NOMO-1 treated with dmso at 0.1 percent for 144 hours (cell line): ENCODE data around the gene TUBAL3.
"Not testable (repeated sequence)": the region's sequence is repeated elsewhere in the genome, so short reads cannot be mapped to it uniquely, and the experiment has no call there.

ENCODE experiments used
- DNase-seq: peaks from one replicate; lab custom pipeline; 2025; ENCODE audit not compliant: unreplicated experiment; lab: John Stamatoyannopoulos, UW

Gene TUBAL3

DNA sequence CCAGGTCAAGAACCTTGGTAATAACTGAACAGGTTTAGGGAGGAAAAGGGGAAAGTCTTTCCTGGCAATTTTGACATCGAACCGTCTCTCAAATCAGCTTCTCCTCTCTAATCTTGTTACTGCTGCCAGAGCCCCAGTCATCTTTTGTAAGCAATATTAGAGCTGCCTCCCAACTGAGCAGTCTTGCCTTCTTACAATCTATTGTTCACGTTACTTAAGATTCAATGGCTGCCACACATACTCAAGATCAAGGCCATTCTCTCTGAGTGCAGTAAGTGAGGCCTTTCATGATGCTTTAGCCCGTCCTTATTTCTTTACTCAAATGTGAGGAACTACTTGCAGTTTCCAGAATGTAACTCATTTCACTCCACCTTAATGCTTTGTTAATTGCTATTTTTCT is 20.1 kb upstream of the TUBAL3 start:
- DNase-seq: no peak

DNA sequence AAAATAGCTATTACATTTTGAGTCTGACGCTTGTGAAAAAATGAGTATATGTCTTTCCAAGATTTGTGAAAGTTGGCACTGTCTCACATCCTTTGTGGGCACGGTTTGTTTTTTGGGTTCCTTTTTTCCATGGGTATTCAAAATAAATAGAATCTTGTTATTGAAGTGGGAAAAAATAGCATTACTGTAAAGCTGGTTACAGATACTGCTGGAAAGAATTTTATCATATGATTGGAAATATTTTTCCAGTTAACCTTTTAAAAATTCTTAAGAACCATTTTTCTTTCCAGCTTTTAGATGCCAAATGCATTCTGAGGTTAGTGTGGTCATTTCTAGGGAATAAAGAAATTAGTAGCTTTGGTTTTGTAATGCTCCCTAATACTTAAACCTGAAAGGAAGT is 19.1 kb upstream of the TUBAL3 start:
- DNase-seq: no peak

DNA sequence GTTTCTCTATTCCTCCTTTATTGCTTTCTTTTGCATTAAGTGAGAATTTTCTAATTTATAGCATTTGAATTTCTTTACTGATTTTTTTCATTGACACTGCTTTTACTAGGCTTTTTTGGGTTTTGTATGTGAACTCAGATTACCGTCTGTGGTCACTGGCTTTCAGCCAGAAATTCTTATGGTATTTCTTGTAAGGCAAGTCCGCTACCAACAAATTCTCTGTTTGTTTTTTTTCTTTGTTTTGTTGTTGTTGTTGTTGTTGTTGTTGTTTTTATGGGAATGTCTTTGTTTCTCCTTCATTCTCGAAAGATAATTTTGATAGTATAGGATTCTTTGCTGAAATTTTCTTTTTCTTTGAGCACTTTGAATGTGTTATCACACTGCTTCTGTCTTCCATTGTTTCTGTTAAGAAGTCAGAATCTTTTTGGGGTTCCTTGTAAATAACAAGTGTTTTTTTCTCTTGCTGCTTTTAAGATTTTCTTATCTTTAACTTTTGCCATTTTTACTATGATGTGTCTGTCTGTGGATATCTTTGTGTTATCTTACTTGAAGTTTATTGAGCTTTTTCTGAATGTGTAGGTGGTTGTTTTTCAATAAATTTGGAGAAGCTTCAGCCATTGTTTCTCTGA is 15.0 kb upstream of the TUBAL3 start:
- DNase-seq: no peak

DNA sequence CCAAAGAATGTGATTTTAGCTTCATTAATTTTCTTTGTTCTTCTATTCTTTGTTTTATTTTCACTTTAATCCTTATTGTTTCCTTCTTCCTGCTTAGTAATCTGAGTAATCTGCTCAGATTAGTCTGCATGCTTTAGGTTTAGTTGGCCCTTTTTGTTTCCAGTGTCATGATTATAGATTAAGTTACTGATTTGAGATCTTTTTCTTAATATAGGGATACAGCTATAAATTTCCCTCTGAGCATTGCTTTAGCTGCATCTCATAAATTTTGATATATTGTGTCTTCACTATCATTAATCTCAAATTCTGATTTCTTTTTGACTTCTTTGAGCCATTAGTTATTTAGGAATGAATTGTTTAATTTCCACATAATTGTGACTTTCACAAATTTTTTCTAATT is 14.0 kb upstream of the TUBAL3 start:
- no peak for DNase-seq

DNA sequence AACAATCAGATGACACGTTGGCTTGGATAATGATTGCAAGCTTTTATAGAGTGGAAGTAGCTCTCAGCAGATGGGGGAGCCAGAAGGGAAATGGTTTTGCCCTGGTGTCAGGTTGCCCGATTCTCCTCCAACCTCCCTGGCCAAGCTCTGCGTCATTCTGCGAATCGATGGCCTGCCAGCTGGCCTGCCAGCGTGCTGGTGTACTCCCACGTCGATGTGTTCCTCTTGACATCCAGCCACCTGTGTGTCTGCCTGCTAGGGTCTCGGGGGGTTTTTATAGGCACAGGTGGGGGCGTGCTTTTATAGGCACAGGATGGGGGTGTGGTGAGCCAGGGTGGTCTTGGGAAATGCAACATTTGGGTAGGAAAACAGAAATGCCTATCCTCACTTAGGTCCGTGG is 12.4 kb upstream of the TUBAL3 start:
- DNase-seq: no peak

DNA sequence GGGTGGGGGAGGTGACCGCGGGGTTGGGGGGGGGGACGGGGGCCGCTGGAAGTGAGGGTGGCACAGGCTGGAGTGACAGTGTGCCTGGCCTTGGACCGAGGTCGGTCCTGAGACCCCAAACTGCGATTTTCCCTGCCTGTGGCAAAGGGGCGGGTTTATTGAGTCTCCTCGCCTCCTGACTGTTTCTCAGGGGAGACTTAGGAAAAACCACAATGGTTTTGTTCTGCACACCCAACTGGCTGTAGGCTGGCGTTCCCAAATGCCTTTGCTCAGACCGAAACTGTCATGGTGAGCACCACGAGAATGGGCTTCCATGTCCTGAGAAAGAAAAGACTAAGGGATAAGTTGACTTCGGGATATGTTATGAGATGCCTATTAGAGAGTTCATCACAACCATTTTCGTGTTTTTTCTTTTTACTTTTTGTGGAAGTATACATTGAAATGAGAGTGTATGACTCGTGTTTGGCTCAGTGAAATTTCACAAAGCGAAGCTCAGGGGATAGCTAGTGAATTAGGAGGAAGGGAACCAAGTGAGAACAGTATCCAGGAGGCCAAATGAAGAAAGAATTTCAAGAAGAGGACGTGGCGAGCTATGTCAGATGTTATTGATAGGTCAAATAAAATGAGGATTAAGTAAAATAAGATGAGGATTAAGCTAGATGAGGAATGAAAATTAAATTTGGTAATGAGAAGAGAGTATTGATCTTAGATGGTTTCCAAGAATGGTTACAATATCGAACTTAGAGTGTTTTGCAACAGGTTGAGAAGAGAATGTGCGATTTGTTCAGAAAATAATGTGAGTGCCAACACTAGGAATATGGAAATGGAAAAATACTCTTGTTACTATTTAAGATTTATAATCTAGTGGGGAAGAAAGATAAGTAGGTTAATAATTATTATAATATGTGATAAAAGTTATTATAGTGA is 8.6 kb upstream of the TUBAL3 start:
- DNase-seq: no peak

DNA sequence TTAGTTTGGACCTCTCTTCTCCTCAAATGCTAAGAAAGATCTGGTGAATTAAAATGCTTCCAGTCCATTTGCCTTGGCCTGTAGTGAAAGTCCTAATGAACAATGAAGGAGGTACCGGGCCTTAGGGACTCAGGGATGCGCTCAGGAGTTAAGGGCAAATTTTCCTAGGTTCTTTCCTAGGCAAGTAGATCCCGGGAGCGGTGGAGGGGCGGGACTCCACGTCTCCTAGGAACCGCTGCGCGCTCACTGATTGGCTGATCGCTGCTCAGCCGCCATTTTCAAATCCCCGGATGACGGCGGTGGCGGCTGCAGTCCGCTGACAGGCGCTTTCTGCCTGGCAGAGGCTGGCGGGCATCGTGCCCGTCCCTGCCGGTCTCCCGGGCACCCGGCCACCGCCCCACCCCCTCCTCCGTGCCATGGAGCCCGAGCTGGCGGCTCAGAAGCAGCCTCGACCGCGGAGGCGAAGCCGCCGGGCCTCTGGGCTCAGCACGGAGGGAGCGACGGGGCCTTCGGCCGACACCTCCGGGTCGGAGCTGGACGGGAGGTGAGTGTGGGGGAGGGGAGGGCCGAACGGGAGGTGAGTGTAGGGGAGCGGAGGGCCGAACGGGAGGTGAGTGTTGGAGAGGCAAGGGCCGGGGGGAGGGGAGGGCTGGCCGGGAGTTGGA is 7.8 kb upstream of the TUBAL3 start, which contains the start of gene NET1:
TSS of gene NET1 (plus strand) at position 281 of the 665 bp plus-strand sequence. CDS start at position 417, 136 bp downstream.
- peak; percentile 39 for DNase-seq

DNA sequence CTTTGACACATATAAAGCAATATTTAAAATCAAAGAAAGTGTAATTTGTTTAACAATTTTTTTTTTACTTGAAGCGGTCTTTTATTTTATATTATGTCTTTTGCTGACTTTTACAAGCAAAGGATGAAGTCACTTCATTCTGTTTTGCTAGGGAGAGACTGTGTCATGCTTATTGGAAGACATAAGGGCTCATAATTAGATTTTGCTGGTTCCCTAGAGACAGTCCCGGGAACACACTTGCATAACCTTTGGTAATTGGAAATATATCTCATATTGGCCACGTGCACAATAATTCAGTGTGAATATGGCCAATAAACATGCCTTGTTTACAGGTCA is 7.3 kb upstream of the TUBAL3 start:
- no peak for DNase-seq

DNA sequence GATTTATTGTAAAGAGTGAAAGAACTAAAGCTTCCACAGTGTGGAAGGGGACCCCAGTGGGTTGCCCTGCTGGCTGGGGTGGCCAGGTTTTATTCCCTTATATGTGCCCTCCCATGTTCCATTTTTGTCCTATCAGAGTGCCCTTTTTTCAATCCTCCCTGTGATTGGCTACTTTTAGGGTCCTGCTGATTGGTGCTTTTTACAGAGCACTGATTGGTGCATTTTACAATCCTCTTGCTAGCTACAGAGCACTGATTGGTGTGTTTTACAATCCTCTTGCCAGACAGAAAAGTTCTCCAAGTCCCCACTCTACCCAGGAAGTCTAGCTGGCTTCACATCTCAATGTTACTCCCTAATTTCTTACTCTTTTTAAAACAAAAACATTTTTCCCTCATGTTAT is 6.2 kb upstream of the TUBAL3 start:
- DNase-seq: not testable (repeated sequence)

DNA sequence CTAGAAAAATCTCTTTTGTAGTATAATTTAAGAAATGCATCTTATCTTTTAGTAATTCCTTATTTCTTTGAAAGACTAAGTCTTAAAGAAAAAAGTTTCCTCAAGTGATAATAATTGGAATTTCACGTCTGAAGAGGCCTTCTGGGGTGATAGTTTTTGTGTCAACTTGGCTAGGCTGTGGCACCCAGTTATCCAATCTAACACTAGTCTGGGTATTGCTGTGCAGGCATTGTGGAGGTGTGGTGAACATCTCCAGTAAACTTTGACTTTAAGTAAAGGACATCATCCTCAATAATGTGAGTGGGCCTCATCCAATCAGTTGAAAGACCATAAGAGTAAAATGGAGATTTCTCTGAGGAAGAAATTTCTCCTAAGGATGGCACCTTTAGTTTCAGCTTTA is 2.3 kb upstream of the TUBAL3 start:
- no peak for DNase-seq

DNA sequence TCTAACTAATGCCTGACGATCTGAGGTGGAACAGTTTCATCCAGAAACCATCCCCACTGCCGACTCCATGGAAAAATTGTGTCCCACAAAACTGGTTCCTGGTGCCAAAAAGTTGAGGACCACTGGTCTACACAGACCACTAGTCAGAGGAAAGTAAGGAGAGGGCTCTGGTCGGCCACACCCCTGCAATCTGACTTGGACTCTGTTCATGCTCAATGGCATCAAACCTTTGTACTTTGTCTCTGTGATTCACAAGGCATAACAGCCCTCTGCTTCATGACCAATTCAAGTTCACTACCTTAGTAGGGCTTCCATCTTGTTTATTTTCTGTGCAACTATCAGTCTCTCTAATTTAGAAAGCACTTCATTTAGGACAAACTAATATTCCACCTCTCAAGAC is 1.8 kb downstream of the TUBAL3 start:
- DNase-seq: no peak

DNA sequence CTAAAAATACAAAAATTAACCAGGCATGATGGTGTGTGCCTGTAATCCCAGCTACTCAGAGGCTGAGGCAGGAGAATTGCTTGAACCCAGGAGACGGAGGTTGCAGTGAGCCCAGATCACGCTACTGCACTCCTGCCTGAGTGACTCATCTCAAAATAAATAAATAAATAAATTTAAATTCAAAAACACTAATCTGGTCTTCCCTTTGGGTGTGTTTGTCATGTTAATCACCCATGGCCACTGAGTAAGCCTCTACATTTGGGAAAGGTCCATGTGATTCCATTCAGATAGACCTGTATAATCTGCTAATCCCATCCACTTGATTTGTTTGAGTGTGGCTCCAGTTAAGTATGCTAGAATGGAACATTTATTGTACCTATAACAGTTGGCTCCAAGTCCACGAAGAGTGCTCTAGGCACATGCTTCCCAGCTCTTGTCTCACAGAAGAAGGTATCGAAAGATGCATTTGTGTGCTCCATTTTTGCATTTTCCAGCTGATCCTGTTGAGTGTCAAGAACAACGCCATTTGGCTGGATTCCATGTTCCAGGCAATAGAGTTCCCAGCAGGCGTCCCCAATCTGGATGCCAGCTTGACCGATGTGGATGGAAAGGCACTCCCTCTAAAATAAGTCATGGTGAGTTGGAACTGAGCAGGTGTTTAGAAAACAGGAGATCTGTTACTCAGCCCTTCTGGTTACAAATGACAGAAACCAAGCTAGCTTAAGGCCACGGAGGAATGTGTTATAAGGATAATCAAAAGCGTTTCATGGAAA is 4.0 kb downstream of the TUBAL3 start:
- DNase-seq: no peak

DNA sequence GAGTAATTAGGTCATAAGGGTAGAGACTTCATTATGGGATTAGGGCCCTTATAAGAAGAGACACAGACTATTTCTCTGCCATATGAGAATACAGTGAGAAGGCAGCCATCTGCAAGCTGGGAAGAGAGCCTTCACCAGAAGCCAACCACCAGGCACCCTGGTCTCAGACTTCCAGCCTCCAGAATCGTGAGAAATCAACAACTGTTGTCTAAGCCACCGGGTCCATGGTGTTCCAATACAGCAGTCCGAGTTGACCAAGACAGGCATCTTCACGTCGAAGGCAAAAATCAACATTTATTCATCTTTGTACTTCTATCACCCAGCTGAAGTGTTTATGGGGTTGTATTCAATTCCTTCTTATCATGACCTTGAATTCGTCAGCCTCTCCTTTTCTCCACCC is 5.3 kb downstream of the TUBAL3 start:
- DNase-seq: no peak

DNA sequence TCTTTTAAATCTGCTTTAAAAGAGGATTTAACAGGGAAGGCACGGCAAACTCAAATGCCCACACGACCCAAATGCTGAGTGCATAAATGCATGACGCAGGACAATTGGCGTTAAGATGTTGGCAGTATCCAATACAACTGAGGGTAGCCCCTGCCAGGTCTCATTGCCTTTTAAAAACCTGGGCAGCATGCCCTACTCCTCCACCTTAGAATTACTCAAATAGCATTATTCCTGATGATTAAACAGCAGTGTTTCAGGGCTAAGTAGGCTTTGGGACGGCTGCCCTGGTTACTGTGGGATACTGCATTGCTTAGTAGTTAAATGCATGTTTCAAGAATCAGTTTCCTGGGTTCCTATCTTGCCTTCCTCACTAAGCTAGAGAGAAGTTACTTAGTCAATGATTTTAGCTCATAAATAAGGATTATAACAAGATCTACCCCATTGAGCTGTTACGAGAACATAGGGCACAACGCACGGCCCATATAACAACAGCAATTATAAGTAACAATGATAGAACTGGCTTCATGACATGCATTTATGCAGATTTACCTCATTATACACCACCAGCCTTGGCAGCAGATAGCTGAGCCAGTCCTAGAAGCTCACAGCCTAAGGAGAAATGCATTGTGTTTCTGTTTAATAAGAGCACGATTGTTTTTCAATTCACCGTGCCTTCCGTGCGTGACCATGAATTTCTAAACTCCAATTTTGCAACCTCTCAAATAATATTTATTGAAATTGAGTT is 7.9 kb downstream of the TUBAL3 start:
- DNase-seq: no peak

DNA sequence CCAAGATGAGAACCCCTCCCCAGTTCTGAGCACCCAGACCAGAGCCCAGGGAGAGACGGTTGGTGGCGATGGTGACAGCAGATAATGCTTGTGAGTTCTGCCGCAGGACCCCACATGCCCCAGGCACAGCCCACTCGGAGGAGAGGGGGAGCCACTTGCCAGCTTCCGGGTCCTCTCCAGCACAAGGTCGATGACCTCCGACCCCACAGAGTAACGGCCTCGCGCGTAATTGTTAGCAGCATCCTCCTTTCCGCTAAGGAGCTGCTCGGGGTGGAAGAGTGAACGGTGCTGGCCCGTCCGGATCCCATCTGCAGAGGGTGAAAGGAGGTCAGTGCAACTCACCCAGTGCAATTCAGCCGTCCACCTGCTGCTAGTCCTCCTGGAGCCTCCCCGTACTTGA is 9.5 kb downstream of the TUBAL3 start:
- DNase-seq: no peak

DNA sequence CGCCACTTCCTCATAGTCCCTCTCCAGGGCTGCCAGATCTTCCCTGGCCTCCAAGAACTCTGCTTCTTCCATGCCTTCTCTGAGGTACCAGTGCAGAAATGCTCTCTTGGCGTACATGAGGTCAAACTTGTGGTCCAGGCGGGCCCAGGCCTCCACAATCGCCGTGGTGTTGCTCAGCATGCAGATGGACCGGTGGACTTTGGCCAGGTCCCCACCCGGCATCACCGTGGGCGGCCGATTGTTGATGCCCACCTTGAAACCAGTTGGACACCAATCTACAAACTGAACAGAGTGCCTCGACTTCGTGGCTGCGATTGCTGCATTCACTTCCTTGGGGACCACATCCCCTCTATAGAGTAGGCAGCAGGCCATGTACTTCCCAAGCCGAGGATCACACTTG is 11.1 kb downstream of the TUBAL3 start:
- no peak for DNase-seq

DNA sequence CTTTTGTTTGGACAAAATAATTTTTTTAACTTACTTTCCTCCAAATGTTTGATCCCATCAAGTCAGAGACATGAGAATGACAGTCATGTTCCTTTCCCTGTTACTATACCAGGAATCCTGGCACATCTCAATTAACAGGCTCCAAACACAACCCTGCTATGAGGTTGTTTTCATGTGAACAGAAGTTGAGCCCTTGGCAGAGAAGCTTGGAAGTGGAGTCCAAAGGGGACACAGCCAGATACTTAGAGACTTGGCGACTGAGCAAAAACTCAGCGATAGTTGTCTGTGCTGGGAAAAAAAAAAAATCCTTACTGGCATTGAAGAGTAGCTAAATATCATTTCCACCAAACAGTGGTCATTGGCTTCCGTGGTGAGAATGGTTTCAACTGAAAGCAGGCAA is 12.8 kb downstream of the TUBAL3 start:
- DNase-seq: no peak

DNA sequence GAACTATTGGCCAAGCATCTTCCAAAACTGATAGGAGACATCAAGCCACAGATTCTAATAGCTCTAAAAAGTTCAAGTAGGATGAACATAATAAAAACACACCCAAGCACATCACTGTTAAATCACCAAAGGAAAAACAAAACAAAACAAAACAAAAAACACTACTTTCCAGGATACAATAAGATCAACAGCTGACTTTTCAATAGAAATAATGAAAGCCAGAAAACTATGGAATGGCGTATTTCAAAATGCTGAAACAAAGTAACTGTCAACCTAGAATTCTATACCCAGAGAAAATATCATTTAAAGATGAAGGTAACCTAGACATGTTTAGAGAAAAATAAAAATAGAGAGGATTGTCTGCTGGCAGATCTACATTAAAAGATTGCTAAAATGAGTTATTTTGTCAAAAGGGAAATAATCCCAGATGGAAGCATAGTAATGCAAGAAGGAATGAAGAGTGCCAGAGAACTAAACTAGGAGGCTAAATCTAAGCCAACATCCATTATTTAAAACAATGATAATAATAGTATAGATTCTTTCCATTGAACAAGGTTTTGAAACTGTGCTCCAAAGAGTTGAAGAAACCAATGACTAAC is 13.9 kb downstream of the TUBAL3 start:
- DNase-seq: no peak

DNA sequence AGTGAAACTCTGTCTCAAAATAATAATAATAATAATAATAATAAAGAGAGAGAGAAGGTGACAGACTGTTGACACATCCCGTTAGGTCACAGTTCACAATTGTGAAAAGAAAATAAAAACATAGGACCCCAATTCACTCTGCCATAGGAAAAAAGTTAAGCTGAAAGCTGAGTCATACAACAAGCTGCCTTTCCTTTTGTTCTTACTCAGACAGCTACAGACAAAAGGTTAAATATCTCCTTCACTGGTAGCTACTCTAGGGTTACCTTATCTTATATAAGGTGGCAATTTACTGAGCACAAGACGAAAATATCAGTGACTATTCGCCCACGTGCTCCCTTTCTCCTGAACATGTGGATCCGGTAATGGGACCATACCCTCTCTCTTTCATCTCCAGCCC is 17.5 kb downstream of the TUBAL3 start:
- no peak for DNase-seq

DNA sequence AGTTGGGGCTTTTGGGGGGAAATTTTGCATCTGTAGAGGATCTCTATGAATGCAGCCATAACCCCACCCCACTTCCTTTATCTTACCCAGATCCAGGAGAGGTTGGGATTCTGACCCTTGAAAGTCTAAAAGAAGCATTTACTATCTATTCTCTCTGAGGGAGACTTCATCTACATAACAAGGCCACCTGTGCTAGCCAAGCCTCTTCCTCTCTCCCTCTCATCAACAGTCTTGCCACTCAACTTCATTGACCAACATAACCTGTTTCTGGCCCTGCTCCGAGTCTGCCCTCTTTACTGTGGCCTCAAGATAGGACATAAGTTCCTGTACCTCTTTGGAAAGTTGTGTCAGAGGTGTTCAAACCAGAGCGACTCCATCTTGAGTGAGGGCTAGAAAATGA is 19.4 kb downstream of the TUBAL3 start:
- DNase-seq: no peak
